ENCODE results near the gene GJB2.

GJB2 gene

GRCh38 chr13:20190076-20190475 is 2.7 kb downstream of the GJB2 start:
- no peak overlapping the region for H4K91ac ChIP-seq (ENCODE audit: low read depth, low read length, poor library complexity)
- H3K9me3 ChIP-seq (replicated peaks in 1 of 2; ENCODE audit: control insufficient read depth in 2 of 2, insufficient read depth in 1 of 2, low read depth in 1 of 2, low read length in 2 of 2), result peaks cover 2 to 3% of the 10 kb centered on the region in 2 donors
- H3K4ac ChIP-seq (ENCODE audit: low read length), result no peak overlapping the region
- H4K8ac ChIP-seq (ENCODE audit: low read depth, low read length), result no peak overlapping the region
- no peak overlapping the region for H2AFZ ChIP-seq (ENCODE audit: low read length)
- H3K4me1 ChIP-seq (ENCODE audit: control insufficient read depth in 2 of 2, insufficient read depth in 1 of 2, low read depth in 1 of 2, low read length in 2 of 2), result peaks cover 3 to 6% of the 10 kb centered on the region in 2 donors
- H3K79me1 ChIP-seq (ENCODE audit: low read depth, low read length), result no peaks in the 10 kb centered on the region
- H2AK5ac ChIP-seq (ENCODE audit: low read depth, low read length), result no peak overlapping the region
- H3K14ac ChIP-seq (ENCODE audit: low read length), result no peak overlapping the region
- no peak overlapping the region for H3K18ac ChIP-seq (ENCODE audit: low read length)
- H3K4me2 ChIP-seq (ENCODE audit: insufficient read depth, low read length, poor library complexity, severe bottlenecking), result no peak overlapping the region
- no peak for DNase-seq (ENCODE audit: low spot score)
- no CpG with 5 or more reads among the region's 5 CpGs for WGBS, 2 donors (ENCODE audit: extremely low coverage in 2 of 2, insufficient read length in 2 of 2, insufficient replicate concordance in 1 of 2)
- H2BK15ac ChIP-seq (ENCODE audit: low read length), result no peak overlapping the region
- no peak overlapping the region for H3K27ac ChIP-seq (replicated peaks; ENCODE audit: low read length)
- H3K4me3 ChIP-seq (ENCODE audit: low read length in 2 of 2), result no peak overlapping the region
- H3K27me3 ChIP-seq (ENCODE audit: control insufficient read depth in 3 of 3, insufficient read depth in 3 of 3, low read depth in 1 of 3, low read length in 3 of 3), result peaks cover 23 to 97% (median 59%) of the 10 kb centered on the region in 3 experiments
- no peaks in the 10 kb centered on the region for H3K36me3 ChIP-seq (replicated peaks in 1 of 2; ENCODE audit: control insufficient read depth in 2 of 2, insufficient read depth in 2 of 2, low read length in 2 of 2)
- H3K9ac ChIP-seq (ENCODE audit: low read depth, low read length, poor library complexity), result no peak overlapping the region
- H2BK120ac ChIP-seq (ENCODE audit: low read depth, low read length), result no peak overlapping the region
- no peak overlapping the region for H2BK12ac ChIP-seq (ENCODE audit: low read length)
- H2BK5ac ChIP-seq (ENCODE audit: low read length), result no peak overlapping the region
- no peak overlapping the region for H3K23ac ChIP-seq (ENCODE audit: low read depth, low read length, poor library complexity)

GRCh38 chr13:20188667-20189553 is 3.8 kb downstream of the GJB2 start:
- H2BK12ac ChIP-seq (ENCODE audit: low read length), result no peak overlapping the region
- H3K4me2 ChIP-seq (ENCODE audit: insufficient read depth, low read length, poor library complexity, severe bottlenecking), result no peak overlapping the region
- H3K9ac ChIP-seq (ENCODE audit: low read depth, low read length, poor library complexity), result peak overlapping the region; percentile 18
- H3K18ac ChIP-seq (ENCODE audit: low read length), result no peak overlapping the region
- no peak overlapping the region for H3K23ac ChIP-seq (ENCODE audit: low read depth, low read length, poor library complexity)
- H2AFZ ChIP-seq (ENCODE audit: low read length), result no peak overlapping the region
- no peak overlapping the region for H4K91ac ChIP-seq (ENCODE audit: low read depth, low read length, poor library complexity)
- peaks cover 20 to 97% (median 47%) of the 10 kb centered on the region in 3 experiments for H3K27me3 ChIP-seq (ENCODE audit: control insufficient read depth in 3 of 3, insufficient read depth in 3 of 3, low read depth in 1 of 3, low read length in 3 of 3)
- H2AK5ac ChIP-seq (ENCODE audit: low read depth, low read length), result no peak overlapping the region
- H2BK120ac ChIP-seq (ENCODE audit: low read depth, low read length), result no peak overlapping the region
- no peaks in the 10 kb centered on the region for H3K79me1 ChIP-seq (ENCODE audit: low read depth, low read length)
- H4K8ac ChIP-seq (ENCODE audit: low read depth, low read length), result no peak overlapping the region
- H3K36me3 ChIP-seq (replicated peaks in 1 of 2; ENCODE audit: control insufficient read depth in 2 of 2, insufficient read depth in 2 of 2, low read length in 2 of 2), result no peaks in the 10 kb centered on the region
- peaks cover 3 to 6% of the 10 kb centered on the region in 2 donors for H3K4me1 ChIP-seq (ENCODE audit: control insufficient read depth in 2 of 2, insufficient read depth in 1 of 2, low read depth in 1 of 2, low read length in 2 of 2)
- no peak overlapping the region for H3K4me3 ChIP-seq (ENCODE audit: low read length in 2 of 2)
- WGBS, 2 donors (ENCODE audit: extremely low coverage in 2 of 2, insufficient read length in 2 of 2, insufficient replicate concordance in 1 of 2), result no CpG with 5 or more reads among the region's 28 CpGs
- no peak overlapping the region for H2BK15ac ChIP-seq (ENCODE audit: low read length)
- H3K27ac ChIP-seq (replicated peaks; ENCODE audit: low read length), result no peak overlapping the region
- no peak overlapping the region for H2BK5ac ChIP-seq (ENCODE audit: low read length)
- DNase-seq (ENCODE audit: low spot score), result no peak
- no peak overlapping the region for H3K14ac ChIP-seq (ENCODE audit: low read length)
- peaks cover 2 to 3% of the 10 kb centered on the region in 2 donors for H3K9me3 ChIP-seq (replicated peaks in 1 of 2; ENCODE audit: control insufficient read depth in 2 of 2, insufficient read depth in 1 of 2, low read depth in 1 of 2, low read length in 2 of 2)
- no peak overlapping the region for H3K4ac ChIP-seq (ENCODE audit: low read length)

GRCh38 chr13:20186771-20187170 is 6.0 kb downstream of the GJB2 start:
- WGBS, 2 donors (ENCODE audit: extremely low coverage in 2 of 2, insufficient read length in 2 of 2, insufficient replicate concordance in 1 of 2), result no CpG with 5 or more reads among the region's 6 CpGs

GRCh38 chr13:20185366-20186056 is 7.2 kb downstream of the GJB2 start:
- H3K27me3 ChIP-seq (ENCODE audit: control insufficient read depth in 3 of 3, insufficient read depth in 3 of 3, low read depth in 1 of 3, low read length in 3 of 3), result peaks cover 0 to 63% (median 13%) of the 10 kb centered on the region in 3 experiments
- H3K4me1 ChIP-seq (ENCODE audit: control insufficient read depth in 2 of 2, insufficient read depth in 1 of 2, low read depth in 1 of 2, low read length in 2 of 2), result no peaks in the 10 kb centered on the region
- H2AK5ac ChIP-seq (ENCODE audit: low read depth, low read length), result no peak overlapping the region
- no peak overlapping the region for H2BK120ac ChIP-seq (ENCODE audit: low read depth, low read length)
- H3K14ac ChIP-seq (ENCODE audit: low read length), result no peak overlapping the region
- no peak overlapping the region for H2BK15ac ChIP-seq (ENCODE audit: low read length)
- H2AFZ ChIP-seq (ENCODE audit: low read length), result no peak overlapping the region
- WGBS, 2 donors (ENCODE audit: extremely low coverage in 2 of 2, insufficient read length in 2 of 2, insufficient replicate concordance in 1 of 2), result no CpG with 5 or more reads among the region's 12 CpGs
- no peak overlapping the region for H3K23ac ChIP-seq (ENCODE audit: low read depth, low read length, poor library complexity)
- H4K8ac ChIP-seq (ENCODE audit: low read depth, low read length), result no peak overlapping the region
- H2BK12ac ChIP-seq (ENCODE audit: low read length), result no peak overlapping the region
- DNase-seq (ENCODE audit: low spot score), result no peak
- no peak overlapping the region for H3K4me2 ChIP-seq (ENCODE audit: insufficient read depth, low read length, poor library complexity, severe bottlenecking)
- no peaks in the 10 kb centered on the region for H3K79me1 ChIP-seq (ENCODE audit: low read depth, low read length)
- no peak overlapping the region for H3K27ac ChIP-seq (replicated peaks; ENCODE audit: low read length)
- no peak overlapping the region for H3K4ac ChIP-seq (ENCODE audit: low read length)
- H3K9ac ChIP-seq (ENCODE audit: low read depth, low read length, poor library complexity), result no peak overlapping the region
- no peak overlapping the region for H3K18ac ChIP-seq (ENCODE audit: low read length)
- peaks cover 0 to 2% of the 10 kb centered on the region in 2 donors for H3K9me3 ChIP-seq (replicated peaks in 1 of 2; ENCODE audit: control insufficient read depth in 2 of 2, insufficient read depth in 1 of 2, low read depth in 1 of 2, low read length in 2 of 2)
- H2BK5ac ChIP-seq (ENCODE audit: low read length), result no peak overlapping the region
- H4K91ac ChIP-seq (ENCODE audit: low read depth, low read length, poor library complexity), result no peak overlapping the region
- H3K4me3 ChIP-seq (ENCODE audit: low read length in 2 of 2), result no peak overlapping the region
- H3K36me3 ChIP-seq (replicated peaks in 1 of 2; ENCODE audit: control insufficient read depth in 2 of 2, insufficient read depth in 2 of 2, low read length in 2 of 2), result no peaks in the 10 kb centered on the region

More at GRCh38 chr13:20186771-20187170, 6.0 kb downstream of the GJB2 start:
- Histone ChIP-seq H2BK5ac (ENCODE audit: low read length) (no peak overlapping the region), H3K27ac (replicated peaks; ENCODE audit: low read length) (no peak overlapping the region), H3K27me3 (ENCODE audit: control insufficient read depth in 3 of 3, insufficient read depth in 3 of 3, low read depth in 1 of 3, low read length in 3 of 3) (peaks cover 3 to 76% (median 26%) of the 10 kb centered on the region in 3 experiments), H3K9ac (ENCODE audit: low read depth, low read length, poor library complexity) (no peak overlapping the region), H2BK12ac (ENCODE audit: low read length) (no peak overlapping the region), H3K4me2 (ENCODE audit: insufficient read depth, low read length, poor library complexity, severe bottlenecking) (no peak overlapping the region), H3K18ac (ENCODE audit: low read length) (no peak overlapping the region), H2AFZ (ENCODE audit: low read length) (no peak overlapping the region), H2BK120ac (ENCODE audit: low read depth, low read length) (no peak overlapping the region), H3K23ac (ENCODE audit: low read depth, low read length, poor library complexity) (no peak overlapping the region), H3K4me1 (ENCODE audit: control insufficient read depth in 2 of 2, insufficient read depth in 1 of 2, low read depth in 1 of 2, low read length in 2 of 2) (peaks cover 1 to 3% of the 10 kb centered on the region in 2 donors), H4K91ac (ENCODE audit: low read depth, low read length, poor library complexity) (no peak overlapping the region), H2AK5ac (ENCODE audit: low read depth, low read length) (no peak overlapping the region), H2BK15ac (ENCODE audit: low read length) (no peak overlapping the region), H3K36me3 (replicated peaks in 1 of 2; ENCODE audit: control insufficient read depth in 2 of 2, insufficient read depth in 2 of 2, low read length in 2 of 2) (no peaks in the 10 kb centered on the region), H3K9me3 (replicated peaks in 1 of 2; ENCODE audit: control insufficient read depth in 2 of 2, insufficient read depth in 1 of 2, low read depth in 1 of 2, low read length in 2 of 2) (peaks cover 2 to 3% of the 10 kb centered on the region in 2 donors), H3K4ac (ENCODE audit: low read length) (no peak overlapping the region), H4K8ac (ENCODE audit: low read depth, low read length) (no peak overlapping the region), H3K79me1 (ENCODE audit: low read depth, low read length) (no peaks in the 10 kb centered on the region), H3K14ac (ENCODE audit: low read length) (no peak overlapping the region), H3K4me3 (ENCODE audit: low read length in 2 of 2) (no peak overlapping the region)
- no peak for DNase-seq (ENCODE audit: low spot score)
